ENCODE results near the gene LRP1B.
"Not testable (repeated sequence)": the region's sequence is repeated elsewhere in the genome, so short reads cannot be mapped to it uniquely, and the experiment has no call there.

The LRP1B gene

GRCh38 chr2:140567734-140568133, 1563.1 kb downstream of the LRP1B start:
- DNase-seq, result no peak

GRCh38 chr2:140565756-140566155, 1565.1 kb downstream of the LRP1B start:
- DNase-seq, result no peak

GRCh38 chr2:140555701-140556100, 1575.1 kb downstream of the LRP1B start:
- DNase-seq, result no peak

GRCh38 chr2:140552634-140553033, 1578.2 kb downstream of the LRP1B start:
- DNase-seq, result no peak

GRCh38 chr2:140551287-140551686, 1579.5 kb downstream of the LRP1B start:
- DNase-seq, result no peak

- DNase-seq, result no peak
Measured at GRCh38 chr2:140550821-140551220, 1580.0 kb downstream of the LRP1B start.

- not testable (repeated sequence) for DNase-seq
Measured at GRCh38 chr2:140544769-140545168, 1586.0 kb downstream of the LRP1B start.

GRCh38 chr2:140542627-140543026, 1588.2 kb downstream of the LRP1B start:
- DNase-seq, result no peak

GRCh38 chr2:140539242-140539875, 1591.5 kb downstream of the LRP1B start:
- no peak for DNase-seq

GRCh38 chr2:140529706-140530105, 1601.1 kb downstream of the LRP1B start:
- DNase-seq, result no peak

GRCh38 chr2:140528982-140529381, 1601.8 kb downstream of the LRP1B start:
- DNase-seq, result no peak

- no peak for DNase-seq
Measured at GRCh38 chr2:140526575-140526974, 1604.2 kb downstream of the LRP1B start.

GRCh38 chr2:140512106-140512505, 1618.7 kb downstream of the LRP1B start:
- no peak for DNase-seq

- DNase-seq, result no peak
Measured at GRCh38 chr2:140509765-140510164, 1621.1 kb downstream of the LRP1B start.

- no peak for DNase-seq
Measured at GRCh38 chr2:140508756-140509155, 1622.1 kb downstream of the LRP1B start.

GRCh38 chr2:140506606-140507005, 1624.2 kb downstream of the LRP1B start:
- no peak for DNase-seq

- no peak for DNase-seq
Measured at GRCh38 chr2:140504601-140505000, 1626.2 kb downstream of the LRP1B start.

- no peak for DNase-seq
Measured at GRCh38 chr2:140502951-140503630, 1627.7 kb downstream of the LRP1B start.

GRCh38 chr2:140498360-140498759, 1632.5 kb downstream of the LRP1B start:
- DNase-seq, result no peak

GRCh38 chr2:140496714-140497113, 1634.1 kb downstream of the LRP1B start:
- DNase-seq, result no peak

GRCh38 chr2:140491876-140492275, 1638.9 kb downstream of the LRP1B start:
- no peak for DNase-seq

- no peak for DNase-seq
Measured at GRCh38 chr2:140489193-140489592, 1641.6 kb downstream of the LRP1B start.

- DNase-seq, result no peak
Measured at GRCh38 chr2:140481136-140481535, 1649.7 kb downstream of the LRP1B start.

- no peak for DNase-seq
Measured at GRCh38 chr2:140473851-140474250, 1657.0 kb downstream of the LRP1B start.

- DNase-seq, result no peak
Measured at GRCh38 chr2:140472676-140473075, 1658.1 kb downstream of the LRP1B start.

Data from activated CD4-positive, alpha-beta T cell treated with anti-CD3 and anti-CD28 coated beads, Interleukin-2, amount 50 U/mL, for 1 hour (primary cell).